NCI-H1436 (cell line): Measurements from ENCODE around the gene AIG1.
"Not testable (repeated sequence)": the region's sequence is repeated elsewhere in the genome, so short reads cannot be mapped to it uniquely, and the experiment has no call there.

ENCODE experiments used
- DNase-seq: peaks from one replicate; lab custom pipeline; 2025; lab: John Stamatoyannopoulos, UW

The AIG1 gene

GRCh38 chr6:143233554-143234285, 173.0 kb downstream of the AIG1 start:
- no peak for DNase-seq

- DNase-seq, result no peak
Measured at GRCh38 chr6:143234734-143235133, 174.0 kb downstream of the AIG1 start.

GRCh38 chr6:143236151-143236798, 175.6 kb downstream of the AIG1 start:
- DNase-seq, result no peak

GRCh38 chr6:143238306-143238705, 177.6 kb downstream of the AIG1 start:
- DNase-seq, result no peak

GRCh38 chr6:143241111-143241510, 180.4 kb downstream of the AIG1 start:
- no peak for DNase-seq

GRCh38 chr6:143241911-143242310, 181.2 kb downstream of the AIG1 start:
- no peak for DNase-seq

- DNase-seq, result no peak
Measured at GRCh38 chr6:143243786-143244185, 183.1 kb downstream of the AIG1 start.

GRCh38 chr6:143245656-143246055, 185.0 kb downstream of the AIG1 start:
- no peak for DNase-seq

GRCh38 chr6:143246166-143246775, 185.6 kb downstream of the AIG1 start:
- DNase-seq, result not testable (repeated sequence)

GRCh38 chr6:143247586-143247985, 186.9 kb downstream of the AIG1 start:
- DNase-seq, result no peak

- DNase-seq, result no peak
Measured at GRCh38 chr6:143248359-143248758, 187.7 kb downstream of the AIG1 start.

GRCh38 chr6:143251288-143251687, 190.6 kb downstream of the AIG1 start:
- no peak for DNase-seq

- DNase-seq, result no peak
Measured at GRCh38 chr6:143252961-143253360, 192.3 kb downstream of the AIG1 start.

GRCh38 chr6:143253586-143253985, 192.9 kb downstream of the AIG1 start:
- DNase-seq, result no peak

GRCh38 chr6:143258945-143259344, 198.3 kb downstream of the AIG1 start:
- DNase-seq, result no peak

- DNase-seq, result no peak
Measured at GRCh38 chr6:143260857-143261256, 200.2 kb downstream of the AIG1 start.

- DNase-seq, result no peak
Measured at GRCh38 chr6:143261899-143262436, 201.3 kb downstream of the AIG1 start.

GRCh38 chr6:143262859-143263258, 202.2 kb downstream of the AIG1 start:
- no peak for DNase-seq

- no peak for DNase-seq
Measured at GRCh38 chr6:143264379-143264778, 203.7 kb downstream of the AIG1 start.

- no peak for DNase-seq
Measured at GRCh38 chr6:143264986-143265764, 204.5 kb downstream of the AIG1 start.

- DNase-seq, result no peak
Measured at GRCh38 chr6:143267760-143268159, 207.1 kb downstream of the AIG1 start.

GRCh38 chr6:143268439-143268838, 207.8 kb downstream of the AIG1 start:
- no peak for DNase-seq
